Heart right ventricle (tissue), 12 donors: ENCODE measurements around the gene CCL4. TPM values are rescaled to one million over a fixed set of nuclear protein-coding genes. Genes with fewer than 3 reads are reported as not detected.

Experiments used
- polyA plus RNA-seq, 2 donors: library from polyadenylated mRNA; stranded (reverse); fragments of 200-250 nt; gene quantifications; one replicate each; pipeline ENCODE4 v1.2.3, GENCODE V29; 2013
- total RNA-seq, 10 donors: library from RNA; stranded (reverse); fragmentation: NEBNext Ultra II Directional in 3 of 10; extraction: Animal tissue kit (Norgen Biotek cat#: 25700) in 3 of 10; gene quantifications; one replicate each; pipeline versions ENCODE4 v1.2.1 to v1.2.4, GENCODE V29; 2021 to 2023
- donor health status: ischemic (EF 13 %, LVEDD 7.1; RV severe dilation, severe dysfunction).
- donor health status: healthy with polysubstance abuse.
- donor health status: DM: no; HTN: yes; CAD: no.
- donor health status: DM: no; HTN: no; CAD: no.
- donor health status: ischemic (EF 25% LVEDD 6.9; RV normal size, moderate dysfunction).
- donor health status: ischemic (EF 25% LVEDD 5.7; RV mildly dilated, moderate dysfunction).
- donor health status: healthy.
- donor health status: nonischemic (EF 11% LVEDD 7.7; RV severe dilation, severe dysfunction).
- donor health status: DM: yes; HTN: yes; CAD: no.
- donor health status: PGD.
- donor health status: ischemic (EF 29% LVEDD 5.4; RV normal size, mild dysfunction).
- donor health status: nonischemic (EF 23%, LVEDD 6.1; RV moderate dilation, normal function).

The CCL4 gene
- total and polyA plus RNA-seq, 12 donors, result 0.32 to 18.2 (median 0.78) TPM

Other genes with a start within 250 kb of the CCL4 start
- not detected for gene HEATR9, start 234.9 kb upstream of the CCL4 start, total RNA-seq
- gene HEATR9, start 234.9 kb upstream of the CCL4 start, polyA plus RNA-seq, result not detected
- gene CCL5, start 223.5 kb upstream of the CCL4 start, total RNA-seq, result 10 to 100 TPM in 1 of 10 donors, 1 to 10 TPM in 6, under 1 TPM in 3; 0.47 to 29.8 (median 1.3) TPM
- 1 to 10 TPM; 1.5 to 1.8 TPM for gene CCL5, start 223.5 kb upstream of the CCL4 start, polyA plus RNA-seq
- 1 to 10 TPM in 1 of 10 donors, under 1 TPM in 1, not detected in 8; 0.46 to 1.3 TPM for gene RDM1, start 173.1 kb upstream of the CCL4 start, total RNA-seq
- gene RDM1, start 173.1 kb upstream of the CCL4 start, polyA plus RNA-seq, result not detected
- not detected for gene LYZL6, start 160.1 kb upstream of the CCL4 start, total RNA-seq
- gene LYZL6, start 160.1 kb upstream of the CCL4 start, polyA plus RNA-seq, result not detected
- not detected for gene CCL16, start 122.3 kb upstream of the CCL4 start, total RNA-seq
- gene CCL16, start 122.3 kb upstream of the CCL4 start, polyA plus RNA-seq, result under 1 TPM; 0.03 to 0.88 TPM
- gene CCL14, start 117.1 kb upstream of the CCL4 start, total RNA-seq, result 10 to 100 TPM in 2 of 10 donors, 1 to 10 TPM in 8; 1.0 to 16.4 (median 5.1) TPM
- gene CCL14, start 117.1 kb upstream of the CCL4 start, polyA plus RNA-seq, result 10 to 100 TPM; 28.6 to 77.3 TPM
- gene CCL15, start 102.3 kb upstream of the CCL4 start, total RNA-seq, result not detected
- gene CCL15, start 102.3 kb upstream of the CCL4 start, polyA plus RNA-seq, result not detected
- gene CCL23, start 85.9 kb upstream of the CCL4 start, total RNA-seq, result 1 to 10 TPM in 1 of 10 donors, not detected in 9; 1.6 TPM
- gene CCL23, start 85.9 kb upstream of the CCL4 start, polyA plus RNA-seq, result 1 to 10 TPM in 1 of 2 donors, under 1 TPM in 1; 0.38 to 1.5 TPM
- gene CCL18, start 39.6 kb upstream of the CCL4 start, total RNA-seq, result 10 to 100 TPM in 1 of 10 donors, 1 to 10 TPM in 7, under 1 TPM in 1, not detected in 1; 0.83 to 21.0 (median 2.0) TPM
- gene CCL18, start 39.6 kb upstream of the CCL4 start, polyA plus RNA-seq, result 1 to 10 TPM in 1 of 2 donors, under 1 TPM in 1; 0.97 to 1.0 TPM
- gene CCL3, start 13.7 kb upstream of the CCL4 start, total RNA-seq, result 10 to 100 TPM in 2 of 10 donors, under 1 TPM in 5, not detected in 3; 0.24 to 12.3 (median 0.52) TPM
- gene CCL3, start 13.7 kb upstream of the CCL4 start, polyA plus RNA-seq, result under 1 TPM in 1 of 2 donors, not detected in 1; 0.83 TPM
- 1 to 10 TPM in 9 of 10 donors, under 1 TPM in 1; 0.94 to 2.9 (median 1.7) TPM for gene TBC1D3B, start 72.8 kb downstream of the CCL4 start, total RNA-seq
- 1 to 10 TPM in 1 of 2 donors, under 1 TPM in 1; 0.42 to 5.9 TPM for gene TBC1D3B, start 72.8 kb downstream of the CCL4 start, polyA plus RNA-seq
- gene CCL3L1, start 92.9 kb downstream of the CCL4 start, total RNA-seq, result 1 to 10 TPM in 1 of 10 donors, under 1 TPM in 3, not detected in 6; 0.31 to 7.5 (median 0.92) TPM
- under 1 TPM in 1 of 2 donors, not detected in 1; 0.10 TPM for gene CCL3L1, start 92.9 kb downstream of the CCL4 start, polyA plus RNA-seq
- 10 to 100 TPM in 1 of 10 donors, 1 to 10 TPM in 1, under 1 TPM in 2, not detected in 6; 0.62 to 17.1 (median 1.0) TPM for gene CCL4L2, start 107.2 kb downstream of the CCL4 start, total RNA-seq
- gene CCL4L2, start 107.2 kb downstream of the CCL4 start, polyA plus RNA-seq, result under 1 TPM in 1 of 2 donors, not detected in 1; 0.12 TPM
- under 1 TPM in 5 of 10 donors, not detected in 5; 0.19 to 0.68 (median 0.42) TPM for gene TBC1D3I, start 160.7 kb downstream of the CCL4 start, total RNA-seq
- under 1 TPM in 1 of 2 donors, not detected in 1; 0.23 TPM for gene TBC1D3I, start 160.7 kb downstream of the CCL4 start, polyA plus RNA-seq
- under 1 TPM in 1 of 10 donors, not detected in 9; 0.97 TPM for gene TBC1D3G, start 220.1 kb downstream of the CCL4 start, total RNA-seq
- 10 to 100 TPM in 1 of 2 donors, not detected in 1; 12.7 TPM for gene TBC1D3G, start 220.1 kb downstream of the CCL4 start, polyA plus RNA-seq